Measurements from ENCODE around the gene YRDC.

GRCh38 chr1:37814252-37814651, 6.2 kb upstream of the YRDC start:
- no peak for TF ChIP-seq FOSL2 (IDR thresholded peaks at IDR 0.05; ENCODE audit: borderline replicate concordance, low read depth)
- TF ChIP-seq CTCF (IDR thresholded peaks at IDR 0.05), result no peak
- TF ChIP-seq RAD21 (IDR thresholded peaks at IDR 0.05; ENCODE audit: low read length), result no peak
- TF ChIP-seq CHD2 (IDR thresholded peaks at IDR 0.05; ENCODE audit: low read length, partially characterized antibody), result no peak
- TF ChIP-seq MAX (IDR thresholded peaks at IDR 0.05; ENCODE audit: low read depth), result no peak
- no peak for TF ChIP-seq TAF1 (IDR thresholded peaks at IDR 0.05; ENCODE audit: borderline replicate concordance, low read depth, low read length)
- TF ChIP-seq RFX5 (IDR thresholded peaks at IDR 0.05; ENCODE audit: low read length), result no peak
- TF ChIP-seq SIN3A (IDR thresholded peaks at IDR 0.05; ENCODE audit: borderline replicate concordance, low read depth, low read length), result no peak
- TF ChIP-seq EZH2phosphoT487 (IDR thresholded peaks at IDR 0.05; ENCODE audit: borderline replicate concordance, low read depth), result no peak
- TF ChIP-seq YY1 (IDR thresholded peaks at IDR 0.05; ENCODE audit: low read depth), result no peak
- TF ChIP-seq SMC3 (IDR thresholded peaks at IDR 0.05; ENCODE audit: low read depth, low read length), result no peak
- no peak for TF ChIP-seq POLR2AphosphoS5 (IDR thresholded peaks at IDR 0.05; ENCODE audit: low read depth, low read length)

All from SK-N-SH (cell line).